ENCODE data around the gene SSUH2.

SSUH2 gene

GRCh38 chr3:8579943-8580342 is 64.7 kb downstream of the SSUH2 start:
- no peak for DNase-seq (ENCODE audit: low read depth, low spot score)

- DNase-seq (ENCODE audit: low read depth, low spot score), result no peak
Observed at GRCh38 chr3:8579096-8579495, 65.5 kb downstream of the SSUH2 start.

- DNase-seq (ENCODE audit: low read depth, low spot score), result no peak
Observed at GRCh38 chr3:8578282-8578681, 66.3 kb downstream of the SSUH2 start.

GRCh38 chr3:8576841-8577571 is 67.6 kb downstream of the SSUH2 start:
- DNase-seq (ENCODE audit: low read depth, low spot score), result peak; percentile 63

GRCh38 chr3:8576436-8576835 is 68.2 kb downstream of the SSUH2 start:
- DNase-seq (ENCODE audit: low read depth, low spot score), result no peak

- DNase-seq (ENCODE audit: low read depth, low spot score), result no peak
Observed at GRCh38 chr3:8575364-8576104, 69.1 kb downstream of the SSUH2 start.

- DNase-seq (ENCODE audit: low read depth, low spot score), result no peak
Observed at GRCh38 chr3:8574670-8575322, 69.8 kb downstream of the SSUH2 start.

GRCh38 chr3:8574040-8574669 is 70.4 kb downstream of the SSUH2 start:
- no peak for DNase-seq (ENCODE audit: low read depth, low spot score)

GRCh38 chr3:8573342-8573926 is 71.2 kb downstream of the SSUH2 start:
- no peak for DNase-seq (ENCODE audit: low read depth, low spot score)

GRCh38 chr3:8571256-8571655 is 73.3 kb downstream of the SSUH2 start:
- DNase-seq (ENCODE audit: low read depth, low spot score), result no peak

Measured in smooth muscle cell of the brain vasculature (primary cell).